ENCODE results near the gene FFAR3. TPM values are rescaled to one million over a fixed set of nuclear protein-coding genes. Genes with fewer than 3 reads are reported as not detected.

FFAR3 gene
- total and polyA plus RNA-seq, 2 of the 13 experiments (the other 11 are each of a cell fraction or from before 2014, with no cell fraction given) = not detected

DNA sequence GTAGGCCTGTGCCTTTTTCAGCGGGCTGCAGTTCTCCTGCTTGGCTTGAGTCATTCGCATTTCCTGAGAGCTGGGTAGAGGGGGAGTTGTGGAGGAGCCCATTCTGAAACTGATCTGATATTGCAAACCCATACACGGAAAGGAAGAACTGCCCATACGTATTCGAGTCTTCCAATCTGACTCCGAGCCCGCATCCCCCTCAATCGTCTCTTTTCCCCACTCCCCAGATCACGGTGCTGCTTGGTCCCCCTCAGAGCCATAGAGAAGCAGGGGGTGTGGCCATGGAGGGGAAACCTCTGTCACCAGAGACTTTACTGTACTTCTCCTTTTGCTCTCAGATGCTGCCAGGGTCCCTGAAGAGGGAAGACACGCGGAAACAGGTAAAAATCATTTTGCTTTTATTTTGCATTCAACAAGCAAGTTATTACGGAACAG, 29.4 kb upstream of the FFAR3 start, which contains the start of gene CD22 (continued):
- TF ChIP-seq, protein P1, sequence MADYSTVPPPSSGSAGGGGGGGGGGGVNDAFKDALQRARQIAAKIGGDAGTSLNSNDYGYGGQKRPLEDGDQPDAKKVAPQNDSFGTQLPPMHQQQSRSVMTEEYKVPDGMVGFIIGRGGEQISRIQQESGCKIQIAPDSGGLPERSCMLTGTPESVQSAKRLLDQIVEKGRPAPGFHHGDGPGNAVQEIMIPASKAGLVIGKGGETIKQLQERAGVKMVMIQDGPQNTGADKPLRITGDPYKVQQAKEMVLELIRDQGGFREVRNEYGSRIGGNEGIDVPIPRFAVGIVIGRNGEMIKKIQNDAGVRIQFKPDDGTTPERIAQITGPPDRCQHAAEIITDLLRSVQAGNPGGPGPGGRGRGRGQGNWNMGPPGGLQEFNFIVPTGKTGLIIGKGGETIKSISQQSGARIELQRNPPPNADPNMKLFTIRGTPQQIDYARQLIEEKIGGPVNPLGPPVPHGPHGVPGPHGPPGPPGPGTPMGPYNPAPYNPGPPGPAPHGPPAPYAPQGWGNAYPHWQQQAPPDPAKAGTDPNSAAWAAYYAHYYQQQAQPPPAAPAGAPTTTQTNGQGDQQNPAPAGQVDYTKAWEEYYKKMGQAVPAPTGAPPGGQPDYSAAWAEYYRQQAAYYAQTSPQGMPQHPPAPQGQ (CRISPR knock-in tag; IDR thresholded peaks at IDR 0.05; ENCODE audit: borderline replicate concordance) = no peak
- TF ChIP-seq CTCF (CRISPR knock-in tag; IDR thresholded peaks at IDR 0.05) = no peak
- TF ChIP-seq MEIS1 (CRISPR knock-in tag; IDR thresholded peaks at IDR 0.05; ENCODE audit: borderline replicate concordance) = no peak
- TF ChIP-seq ELF4 (CRISPR knock-in tag; IDR thresholded peaks at IDR 0.05; ENCODE audit: borderline replicate concordance) = no peak

GRCh38 chr19:35329323-35329722, 28.9 kb upstream of the FFAR3 start:
- H3K79me2 ChIP-seq (ENCODE audit: insufficient read depth, low read length) = no peaks in the 10 kb centered on the region
- ATAC-seq = no peak
- 69% methylated on average over 2 of the region's 4 CpGs for WGBS (ENCODE audit: low lambda C conversion rate)

More at GRCh38 chr19:35329323-35329722, 28.9 kb upstream of the FFAR3 start:
- ChIA-PET CTCF (ENCODE audit: low intra/inter-chr PET ratio, low total read pairs) (no interaction called here), POLR2A (no interaction called here)
- DNase-seq (ENCODE audit: low spot score) = no peak
- no peaks in the 10 kb centered on the region for H3K27me3 ChIP-seq (ENCODE audit: control insufficient read depth in 1 of 2, insufficient read depth in 2 of 2, low read length in 2 of 2)
- no peak overlapping the region for H2AFZ ChIP-seq (ENCODE audit: low read length)
- no peaks in the 10 kb centered on the region for H3K9me3 ChIP-seq (ENCODE audit: low read length)
- in situ Hi-C loops (cut with HindIII; ENCODE audit: extremely low pct_ligation_motif_present, low pct_unique_long_range_greater_than_20kb) (no loop called here), intact Hi-C loops (cut with micrococcal nuclease; ENCODE audit: unreplicated experiment) (no loop called here)
- H3K36me3 ChIP-seq (replicated peaks in 1 of 2; ENCODE audit: control insufficient read depth in 1 of 2, insufficient read depth in 2 of 2, low read length in 2 of 2) = no peaks in the 10 kb centered on the region
- no peak overlapping the region for H3K4me2 ChIP-seq (ENCODE audit: low read depth, low read length)
- H4K20me1 ChIP-seq (ENCODE audit: insufficient read depth, low read length) = no peaks in the 10 kb centered on the region
- no peak overlapping the region for H3K9ac ChIP-seq (ENCODE audit: insufficient read depth, low read depth, low read length)
- no peak for TF ChIP-seq ZNF547 (CRISPR knock-in tag; IDR thresholded peaks at IDR 0.05)
- TF ChIP-seq AGO2 (optimal IDR thresholded peaks at IDR 0.05; ENCODE audit: low read depth, low read length) = no peak
- BruUV-seq (replicated peaks) = no TSS peak
- H3K4me3 ChIP-seq (replicated peaks in 1 of 3; ENCODE audit: insufficient read depth in 1 of 3, low read depth in 2 of 3, low read length in 3 of 3) = no peak overlapping the region
- H3K27ac ChIP-seq (ENCODE audit: extremely low read length, insufficient read depth, low read length) = no peak overlapping the region
- peaks cover 19% of the 10 kb centered on the region for H3K4me1 ChIP-seq (ENCODE audit: insufficient read depth, low read length)
- no peak for FAIRE-seq
